ENCODE measurements around the gene ITGA3. TPM values are rescaled to one million over a fixed set of nuclear protein-coding genes. Genes with fewer than 3 reads are reported as not detected.

Gene ITGA3
- polyA plus RNA-seq, 1 of the 3 experiments (the other 2 are of a cell fraction), result 766 TPM

GRCh38 chr17:50021681-50022370, 34.1 kb upstream of the ITGA3 start:
- Histone ChIP-seq H3K4me3 (ENCODE audit: low read depth in 2 of 2, low read length in 1 of 2) (no peak overlapping the region), H3K4me1 (ENCODE audit: control insufficient read depth in 1 of 2, insufficient read depth in 2 of 2, low read depth in 1 of 2, low read length in 1 of 2) (peaks cover 0 to 8% of the 10 kb centered on the region in 2 experiments; a peak in 2 of 4 replicates), H3K4me2 (no peak overlapping the region), H3K9ac (no peak overlapping the region), H2AFZ (ENCODE audit: low read depth) (no peak overlapping the region), H3K27ac (ENCODE audit: low read depth in 2 of 2, low read length in 1 of 2) (no peak overlapping the region), H3F3A (replicated peaks; ENCODE audit: insufficient read depth) (peaks cover 47% of the 10 kb centered on the region), H4K20me1 (ENCODE audit: insufficient read depth) (no peaks in the 10 kb centered on the region), H3K79me2 (ENCODE audit: insufficient read depth) (peaks cover 9% of the 10 kb centered on the region; the same call in 1 of the 2 replicates), H3K9me3 (no peaks in the 10 kb centered on the region), H3K36me3 (replicated peaks in 1 of 2; ENCODE audit: control insufficient read depth in 1 of 2, insufficient read depth in 2 of 2, low read length in 1 of 2) (no peaks in the 10 kb centered on the region), H3K9me2 (no peaks in the 10 kb centered on the region), H3K27me3 (ENCODE audit: insufficient read depth) (no peaks in the 10 kb centered on the region)
- 75% methylated on average over 6 of the region's 6 CpGs for WGBS (ENCODE audit: low lambda C conversion rate)
- TF ChIP-seq, protein P1, sequence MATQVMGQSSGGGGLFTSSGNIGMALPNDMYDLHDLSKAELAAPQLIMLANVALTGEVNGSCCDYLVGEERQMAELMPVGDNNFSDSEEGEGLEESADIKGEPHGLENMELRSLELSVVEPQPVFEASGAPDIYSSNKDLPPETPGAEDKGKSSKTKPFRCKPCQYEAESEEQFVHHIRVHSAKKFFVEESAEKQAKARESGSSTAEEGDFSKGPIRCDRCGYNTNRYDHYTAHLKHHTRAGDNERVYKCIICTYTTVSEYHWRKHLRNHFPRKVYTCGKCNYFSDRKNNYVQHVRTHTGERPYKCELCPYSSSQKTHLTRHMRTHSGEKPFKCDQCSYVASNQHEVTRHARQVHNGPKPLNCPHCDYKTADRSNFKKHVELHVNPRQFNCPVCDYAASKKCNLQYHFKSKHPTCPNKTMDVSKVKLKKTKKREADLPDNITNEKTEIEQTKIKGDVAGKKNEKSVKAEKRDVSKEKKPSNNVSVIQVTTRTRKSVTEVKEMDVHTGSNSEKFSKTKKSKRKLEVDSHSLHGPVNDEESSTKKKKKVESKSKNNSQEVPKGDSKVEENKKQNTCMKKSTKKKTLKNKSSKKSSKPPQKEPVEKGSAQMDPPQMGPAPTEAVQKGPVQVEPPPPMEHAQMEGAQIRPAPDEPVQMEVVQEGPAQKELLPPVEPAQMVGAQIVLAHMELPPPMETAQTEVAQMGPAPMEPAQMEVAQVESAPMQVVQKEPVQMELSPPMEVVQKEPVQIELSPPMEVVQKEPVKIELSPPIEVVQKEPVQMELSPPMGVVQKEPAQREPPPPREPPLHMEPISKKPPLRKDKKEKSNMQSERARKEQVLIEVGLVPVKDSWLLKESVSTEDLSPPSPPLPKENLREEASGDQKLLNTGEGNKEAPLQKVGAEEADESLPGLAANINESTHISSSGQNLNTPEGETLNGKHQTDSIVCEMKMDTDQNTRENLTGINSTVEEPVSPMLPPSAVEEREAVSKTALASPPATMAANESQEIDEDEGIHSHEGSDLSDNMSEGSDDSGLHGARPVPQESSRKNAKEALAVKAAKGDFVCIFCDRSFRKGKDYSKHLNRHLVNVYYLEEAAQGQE (IDR thresholded peaks at IDR 0.05; ENCODE audit: low read depth, low read length), result no peak
- TF ChIP-seq RXRA (IDR thresholded peaks at IDR 0.05; ENCODE audit: borderline replicate concordance, low read depth) (no peak), MXI1 (IDR thresholded peaks at IDR 0.05; ENCODE audit: low read depth, low read length) (no peak), EP300 (IDR thresholded peaks at IDR 0.05; ENCODE audit: borderline replicate concordance in 1 of 2, low read depth in 1 of 2, low read length in 1 of 2) (no peak), GATA2 (CRISPR knock-in tag; IDR thresholded peaks at IDR 0.05) (no peak), MEF2A (IDR thresholded peaks at IDR 0.05; ENCODE audit: borderline replicate concordance, low read depth) (no peak), RFX5 (IDR thresholded peaks at IDR 0.05; ENCODE audit: low read length) (no peak), TCF12 (IDR thresholded peaks at IDR 0.05) (no peak), YY1 (IDR thresholded peaks at IDR 0.05; ENCODE audit: low read depth) (no peak), ZBTB33 (IDR thresholded peaks at IDR 0.05; ENCODE audit: borderline replicate concordance, low read depth) (no peak), GABPA (IDR thresholded peaks at IDR 0.05; ENCODE audit: low read depth) (no peak), RAD21 (IDR thresholded peaks at IDR 0.05; ENCODE audit: low read length) (no peak), ELF1 (IDR thresholded peaks at IDR 0.05) (no peak), USF2 (IDR thresholded peaks at IDR 0.05; ENCODE audit: borderline replicate concordance, low read depth, low read length) (no peak), SIN3A (IDR thresholded peaks at IDR 0.05; ENCODE audit: borderline replicate concordance, low read depth, low read length) (no peak), FOXM1 (IDR thresholded peaks at IDR 0.05; ENCODE audit: low read depth) (no peak)
- TF ChIP-seq, protein P2, sequence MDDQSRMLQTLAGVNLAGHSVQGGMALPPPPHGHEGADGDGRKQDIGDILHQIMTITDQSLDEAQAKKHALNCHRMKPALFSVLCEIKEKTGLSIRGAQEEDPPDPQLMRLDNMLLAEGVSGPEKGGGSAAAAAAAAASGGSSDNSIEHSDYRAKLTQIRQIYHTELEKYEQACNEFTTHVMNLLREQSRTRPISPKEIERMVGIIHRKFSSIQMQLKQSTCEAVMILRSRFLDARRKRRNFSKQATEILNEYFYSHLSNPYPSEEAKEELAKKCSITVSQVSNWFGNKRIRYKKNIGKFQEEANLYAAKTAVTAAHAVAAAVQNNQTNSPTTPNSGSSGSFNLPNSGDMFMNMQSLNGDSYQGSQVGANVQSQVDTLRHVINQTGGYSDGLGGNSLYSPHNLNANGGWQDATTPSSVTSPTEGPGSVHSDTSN (IDR thresholded peaks at IDR 0.05), result no peak
- TF ChIP-seq, protein P3, sequence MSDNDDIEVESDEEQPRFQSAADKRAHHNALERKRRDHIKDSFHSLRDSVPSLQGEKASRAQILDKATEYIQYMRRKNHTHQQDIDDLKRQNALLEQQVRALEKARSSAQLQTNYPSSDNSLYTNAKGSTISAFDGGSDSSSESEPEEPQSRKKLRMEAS (IDR thresholded peaks at IDR 0.05; ENCODE audit: low read depth), result no peak
- ChIA-PET CTCF (interaction anchor here (0.6 to 9.5 kb wide), 13 partner anchors 9 to 179 kb away, joined by 3 to 90 read pairs (median 4); partner anchors contain the start of genes COL1A1, ITGA3 and PDK2), POLR2A (no interaction called here)
- DNase-seq, result no peak
